ENCODE results near the gene RDX.
A peak's percentile ranks its signal among the peaks of the same experiment; 100 is the strongest.

RDX gene

GRCh38 chr11:110305169-110306018, 9.0 kb upstream of the RDX start:
- Histone ChIP-seq H3K4me1 (ENCODE audit: control insufficient read depth, insufficient read depth, low read length) (no peaks in the 10 kb centered on the region), H3K27me3 (ENCODE audit: control insufficient read depth, insufficient read depth, low read length) (no peaks in the 10 kb centered on the region), H3K4me3 (ENCODE audit: low read length) (no peak overlapping the region), H3K27ac (ENCODE audit: low read length) (no peak overlapping the region), H3K9me3 (ENCODE audit: control insufficient read depth, insufficient read depth, low read length) (no peaks in the 10 kb centered on the region), H3K36me3 (ENCODE audit: control insufficient read depth, insufficient read depth, low read length) (no peaks in the 10 kb centered on the region)
- no peak for DNase-seq (ENCODE audit: low read depth, low spot score)

GRCh38 chr11:110303414-110303826, 7.0 kb upstream of the RDX start:
- no peaks in the 10 kb centered on the region for H3K9me3 ChIP-seq (ENCODE audit: control insufficient read depth, insufficient read depth, low read length)
- H3K27me3 ChIP-seq (ENCODE audit: control insufficient read depth, insufficient read depth, low read length): no peaks in the 10 kb centered on the region
- no peak overlapping the region for H3K4me3 ChIP-seq (ENCODE audit: low read length)
- H3K36me3 ChIP-seq (ENCODE audit: control insufficient read depth, insufficient read depth, low read length): no peaks in the 10 kb centered on the region
- no CpG with 5 or more reads among the region's 5 CpGs for WGBS (ENCODE audit: insufficient coverage, insufficient read length)
- H3K4me1 ChIP-seq (ENCODE audit: control insufficient read depth, insufficient read depth, low read length): no peaks in the 10 kb centered on the region
- H3K27ac ChIP-seq (ENCODE audit: low read length): no peak overlapping the region
- DNase-seq (ENCODE audit: low read depth, low spot score): no peak

- no peak overlapping the region for H3K27ac ChIP-seq (ENCODE audit: low read length)
- H3K27me3 ChIP-seq (ENCODE audit: control insufficient read depth, insufficient read depth, low read length): no peaks in the 10 kb centered on the region
- no peak overlapping the region for H3K4me3 ChIP-seq (ENCODE audit: low read length)
- H3K9me3 ChIP-seq (ENCODE audit: control insufficient read depth, insufficient read depth, low read length): no peaks in the 10 kb centered on the region
- no peaks in the 10 kb centered on the region for H3K36me3 ChIP-seq (ENCODE audit: control insufficient read depth, insufficient read depth, low read length)
- no peak for DNase-seq (ENCODE audit: low read depth, low spot score)
- H3K4me1 ChIP-seq (ENCODE audit: control insufficient read depth, insufficient read depth, low read length): peaks cover 4% of the 10 kb centered on the region; the same call in 1 of the 2 replicates
- no CpG with 5 or more reads among the region's 4 CpGs for WGBS (ENCODE audit: insufficient coverage, insufficient read length)
These were observed 5.2 kb upstream of the RDX start for GRCh38 chr11:110301577-110301976.

GRCh38 chr11:110301032-110301431, 4.6 kb upstream of the RDX start:
- Histone ChIP-seq H3K27ac (ENCODE audit: low read length) (no peak overlapping the region), H3K27me3 (ENCODE audit: control insufficient read depth, insufficient read depth, low read length) (no peaks in the 10 kb centered on the region), H3K9me3 (ENCODE audit: control insufficient read depth, insufficient read depth, low read length) (no peaks in the 10 kb centered on the region), H3K4me1 (ENCODE audit: control insufficient read depth, insufficient read depth, low read length) (peaks cover 4% of the 10 kb centered on the region; the same call in 1 of the 2 replicates), H3K36me3 (ENCODE audit: control insufficient read depth, insufficient read depth, low read length) (no peaks in the 10 kb centered on the region), H3K4me3 (ENCODE audit: low read length) (no peak overlapping the region)
- no peak for DNase-seq (ENCODE audit: low read depth, low spot score)
- no CpG with 5 or more reads among the region's 27 CpGs for WGBS (ENCODE audit: insufficient coverage, insufficient read length)

- WGBS (ENCODE audit: insufficient coverage, insufficient read length): no CpG with 5 or more reads among the region's 6 CpGs
These were observed 2.8 kb upstream of the RDX start for GRCh38 chr11:110299006-110299785.

GRCh38 chr11:110298301-110298765, 1.9 kb upstream of the RDX start:
- DNase-seq (ENCODE audit: low read depth, low spot score): no peak
- H3K27ac ChIP-seq (ENCODE audit: low read length): no peak overlapping the region
- no peaks in the 10 kb centered on the region for H3K36me3 ChIP-seq (ENCODE audit: control insufficient read depth, insufficient read depth, low read length)
- WGBS (ENCODE audit: insufficient coverage, insufficient read length): no CpG with 5 or more reads among the region's 5 CpGs
- no peaks in the 10 kb centered on the region for H3K9me3 ChIP-seq (ENCODE audit: control insufficient read depth, insufficient read depth, low read length)
- H3K4me1 ChIP-seq (ENCODE audit: control insufficient read depth, insufficient read depth, low read length): peaks cover 4% of the 10 kb centered on the region; the same call in 1 of the 2 replicates
- no peaks in the 10 kb centered on the region for H3K27me3 ChIP-seq (ENCODE audit: control insufficient read depth, insufficient read depth, low read length)
- H3K4me3 ChIP-seq (ENCODE audit: low read length): no peak overlapping the region

More at GRCh38 chr11:110299006-110299785, 2.8 kb upstream of the RDX start:
- Histone ChIP-seq H3K4me3 (ENCODE audit: low read length) (no peak overlapping the region), H3K36me3 (ENCODE audit: control insufficient read depth, insufficient read depth, low read length) (no peaks in the 10 kb centered on the region), H3K27me3 (ENCODE audit: control insufficient read depth, insufficient read depth, low read length) (no peaks in the 10 kb centered on the region), H3K4me1 (ENCODE audit: control insufficient read depth, insufficient read depth, low read length) (peaks cover 4% of the 10 kb centered on the region; the same call in 1 of the 2 replicates), H3K27ac (ENCODE audit: low read length) (no peak overlapping the region), H3K9me3 (ENCODE audit: control insufficient read depth, insufficient read depth, low read length) (no peaks in the 10 kb centered on the region)
- DNase-seq (ENCODE audit: low read depth, low spot score): no peak

GRCh38 chr11:110297726-110298300, 1.4 kb upstream of the RDX start:
- Histone ChIP-seq H3K27me3 (ENCODE audit: control insufficient read depth, insufficient read depth, low read length) (no peaks in the 10 kb centered on the region), H3K4me3 (ENCODE audit: low read length) (no peak overlapping the region), H3K27ac (ENCODE audit: low read length) (no peak overlapping the region), H3K36me3 (ENCODE audit: control insufficient read depth, insufficient read depth, low read length) (no peaks in the 10 kb centered on the region), H3K4me1 (ENCODE audit: control insufficient read depth, insufficient read depth, low read length) (peaks cover 4% of the 10 kb centered on the region; the same call in 1 of the 2 replicates), H3K9me3 (ENCODE audit: control insufficient read depth, insufficient read depth, low read length) (no peaks in the 10 kb centered on the region)
- no peak for DNase-seq (ENCODE audit: low read depth, low spot score)
- WGBS (ENCODE audit: insufficient coverage, insufficient read length): no CpG with 5 or more reads among the region's 3 CpGs

- Histone ChIP-seq H3K27ac (ENCODE audit: low read length) (no peak overlapping the region), H3K4me1 (ENCODE audit: control insufficient read depth, insufficient read depth, low read length) (peaks cover 4% of the 10 kb centered on the region; the same call in 1 of the 2 replicates)
These were observed 787 bp upstream of the RDX start for GRCh38 chr11:110297076-110297725.

GRCh38 chr11:110295531-110296225, 736 bp downstream of the RDX start:
- H3K4me3 ChIP-seq (ENCODE audit: low read length): peak overlapping the region; percentile 90

More at GRCh38 chr11:110297076-110297725, 787 bp upstream of the RDX start:
- Histone ChIP-seq H3K36me3 (ENCODE audit: control insufficient read depth, insufficient read depth, low read length) (no peaks in the 10 kb centered on the region), H3K9me3 (ENCODE audit: control insufficient read depth, insufficient read depth, low read length) (no peaks in the 10 kb centered on the region), H3K27me3 (ENCODE audit: control insufficient read depth, insufficient read depth, low read length) (no peaks in the 10 kb centered on the region), H3K4me3 (ENCODE audit: low read length) (peak overlapping the region; percentile 90; the same call in 1 of the 2 replicates)
- WGBS (ENCODE audit: insufficient coverage, insufficient read length): no CpG with 5 or more reads among the region's 10 CpGs
- DNase-seq (ENCODE audit: low read depth, low spot score): no peak

More at GRCh38 chr11:110295531-110296225, 736 bp downstream of the RDX start:
- no peak for DNase-seq (ENCODE audit: low read depth, low spot score)
- WGBS (ENCODE audit: insufficient coverage, insufficient read length): no CpG with 5 or more reads among the region's 39 CpGs
- Histone ChIP-seq H3K36me3 (ENCODE audit: control insufficient read depth, insufficient read depth, low read length) (no peaks in the 10 kb centered on the region), H3K9me3 (ENCODE audit: control insufficient read depth, insufficient read depth, low read length) (no peaks in the 10 kb centered on the region), H3K4me1 (ENCODE audit: control insufficient read depth, insufficient read depth, low read length) (peaks cover 4% of the 10 kb centered on the region), H3K27me3 (ENCODE audit: control insufficient read depth, insufficient read depth, low read length) (no peaks in the 10 kb centered on the region), H3K27ac (ENCODE audit: low read length) (no peak overlapping the region)

Measured in iPS DF 6.9 (cell line).